Pancreas (tissue), 10 donors: Measurements from ENCODE around the gene BORCS6. TPM values are rescaled to one million over a fixed set of nuclear protein-coding genes. Genes with fewer than 3 reads are reported as not detected.

Experiments
- ATAC-seq, 4 donors: fragments of 200-7000 bp; cut with Tn5 transposase; one replicate each; pipeline versions ENCODE4 v1.8.0 to v1.9.1; 2020; ENCODE audit warnings: mild to moderate bottlenecking in 4 of 4, moderate library complexity in 4 of 4
- DNase-seq, 6 donors: peaks; one replicate each; pipeline ENCODE4 v3.0.0-alpha.2; 2020
- FAIRE-seq: peaks from 2 replicates; lab custom pipeline; 2012; peaks lifted over from hg19 to GRCh38; lab: Jason Lieb, UNC
- H3K27ac ChIP-seq, 4 donors: fragments of 200-600 bp; sonication (generic); 1 replicate in 3 of 4; 2 replicates in 1 of 4; pipeline versions ENCODE4 v1.5.0 to v1.8.0; 2020
- H3K27me3 ChIP-seq, 4 donors: fragments of 200-600 bp; one replicate each; pipeline ENCODE4 v1.8.0; 2021
- H3K36me3 ChIP-seq, 3 donors: fragments of 200-600 bp; sonication (generic) in 1 of 3; one replicate each; pipeline versions ENCODE4 v1.5.0 to v1.8.0; 2020 to 2021
- H3K4me1 ChIP-seq, 3 donors: fragments of 200-600 bp; one replicate each; pipeline ENCODE4 v1.8.0; 2021
- H3K4me3 ChIP-seq, 4 donors: fragments of 200-600 bp; sonication (generic) in 2 of 4; one replicate each; pipeline versions ENCODE4 v1.5.0 to v1.8.0; 2020 to 2021
- H3K9me3 ChIP-seq, 4 donors: fragments of 200-600 bp; one replicate each; pipeline ENCODE4 v1.8.0; 2021
- CTCF ChIP-seq, 4 donors: fragments of 200-600 bp; sonication (generic) in 3 of 4; IDR thresholded peaks; one replicate each; pipeline versions ENCODE4 v1.5.0 to v1.8.0; 2021; ENCODE audit warnings: antibody characterized with exemption in 4 of 4
- WGBS, 2 donors: extraction: QIAGEN DNeasy Blood & Tissue Kit; methylation state at CpG; one replicate each; pipeline ENCODE4 v1.1.7; 2013; 5-methylcytosine and 5-hydroxymethylcytosine counted together
- intact Hi-C, 3 donors: fragments of 100-400 bp; cut with DNase I; formaldehyde crosslinking; loops; one replicate each; pipeline versions ENCODE4 v1.11.1 to v1.14.2; 2022
- polyA plus RNA-seq, 2 donors: library from polyadenylated mRNA; stranded (reverse); fragments of 200-250 nt; gene quantifications; one replicate each; pipeline ENCODE4 v1.2.3, GENCODE V29; 2013
- total RNA-seq, 6 donors: library from RNA; stranded (reverse); fragmentation: NEBNext Ultra II Directional in 4 of 6; extraction: Animal tissue kit (Norgen Biotek cat#: 25700) in 4 of 6; gene quantifications; one replicate each; pipeline versions ENCODE4 v1.2.1 to v1.2.4, GENCODE V29; 2021 to 2023
- donor health status: healthy with polysubstance abuse.
- donor health status: DM: no; HTN: no; CAD: no; lungs with moderate emphysema.
- donor health status: DM: no; HTN: no; CAD: no.
- donor health status: control.
- donor health status: control.
- donor health status: Bipolar disorder and iron deficiency.
- donor health status: DM: yes; HTN: yes; CAD: no.
- donor health status: DM: no; HTN: no; CAD: no.
- donor health status: DM: no; HTN: no; CAD: no.
- donor health status: DM: yes; HTN: yes; CAD: no.

Gene BORCS6
- total and polyA plus RNA-seq, 8 donors = 4.5 to 10.4 (median 6.6) TPM

DNA sequence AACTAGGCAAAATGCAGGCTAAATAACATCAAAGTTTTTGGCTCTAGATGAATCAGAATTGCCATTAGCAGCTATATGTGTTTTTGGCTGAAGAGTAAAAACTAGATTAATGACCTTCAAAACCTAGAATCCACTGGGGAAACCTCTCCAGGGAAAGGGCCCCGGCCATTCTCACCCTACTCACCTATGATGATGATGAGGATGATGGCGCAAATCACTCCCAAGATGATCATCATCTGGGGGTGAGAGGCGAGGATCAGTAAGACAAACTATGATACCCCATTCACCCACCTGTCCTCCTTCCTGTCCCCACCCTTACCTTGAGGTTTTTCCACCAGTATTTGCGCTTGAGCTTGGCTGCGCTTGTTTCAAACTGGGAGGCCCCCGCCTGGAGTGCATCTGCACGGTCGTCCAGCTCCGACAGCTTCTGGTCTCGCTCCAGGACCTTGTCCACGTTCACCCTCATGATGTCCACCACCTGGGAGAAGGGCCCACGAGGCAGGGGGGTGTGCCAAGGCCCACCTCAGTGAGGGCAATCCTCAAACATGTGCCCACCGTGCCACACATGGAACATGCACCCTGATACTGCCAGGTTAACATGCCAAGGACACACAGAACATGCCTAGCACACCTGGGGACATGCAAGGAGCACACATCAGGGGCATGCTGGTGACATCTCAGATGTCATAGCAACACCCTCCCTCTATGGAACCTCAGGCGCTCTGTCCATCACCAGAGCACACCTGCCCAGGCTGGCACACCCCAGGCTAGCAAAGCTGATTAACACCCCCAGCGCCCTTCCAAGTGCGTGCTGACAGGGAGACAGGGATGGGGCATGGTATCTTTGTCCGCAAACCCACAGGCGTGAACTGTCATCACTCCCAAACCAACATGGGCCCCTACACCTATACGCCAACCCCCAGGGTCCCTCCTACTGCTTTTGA is 28.4 kb downstream of the BORCS6 start:
- WGBS, 2 donors = 31 to 38% methylated on average over 19 of the region's 19 CpGs
- no peaks in the 10 kb centered on the region for H3K9me3 ChIP-seq
- intact Hi-C loops = loop anchor here in 1 of 3 donors (5.0 kb wide), 1 partner anchor 34 kb away; no protein-coding TSS in a partner anchor
- no peak for ATAC-seq
- peak overlapping the region; percentile 68 to 100 (median 99) for H3K4me3 ChIP-seq
- no peak for FAIRE-seq
- TF ChIP-seq CTCF (IDR thresholded peaks at IDR 0.05) = no peak
- H3K27me3 ChIP-seq = no peaks in the 10 kb centered on the region
- H3K27ac ChIP-seq = peak overlapping the region; percentile 82 to 99 (median 96)
- no peaks in the 10 kb centered on the region for H3K36me3 ChIP-seq
- DNase-seq = peak in 3 of 6 donors; percentile 36 to 65 (median 54)
- H3K4me1 ChIP-seq = peaks cover 17 to 25% (median 17%) of the 10 kb centered on the region in 3 donors

GRCh38 chr17:8160741-8161221 is 29.2 kb downstream of the BORCS6 start:
- WGBS, 2 donors = 45% methylated on average over 5 of the region's 5 CpGs
- intact Hi-C loops = loop anchor here in 1 of 3 donors (5.0 kb wide), 1 partner anchor 33 kb away; no protein-coding TSS in a partner anchor
- Histone ChIP-seq H3K36me3 (no peaks in the 10 kb centered on the region), H3K9me3 (no peaks in the 10 kb centered on the region), H3K27me3 (no peaks in the 10 kb centered on the region), H3K4me3 (peak overlapping the region in 1 of 4 donors; percentile 99), H3K4me1 (peaks cover 17 to 25% (median 17%) of the 10 kb centered on the region in 3 donors), H3K27ac (peak overlapping the region in 2 of 4 donors; percentile 98 to 99)
- ATAC-seq (no peak), FAIRE-seq (no peak), DNase-seq (peak in 2 of 6 donors; percentile 27 to 46)
- no peak for TF ChIP-seq CTCF (IDR thresholded peaks at IDR 0.05)

DNA sequence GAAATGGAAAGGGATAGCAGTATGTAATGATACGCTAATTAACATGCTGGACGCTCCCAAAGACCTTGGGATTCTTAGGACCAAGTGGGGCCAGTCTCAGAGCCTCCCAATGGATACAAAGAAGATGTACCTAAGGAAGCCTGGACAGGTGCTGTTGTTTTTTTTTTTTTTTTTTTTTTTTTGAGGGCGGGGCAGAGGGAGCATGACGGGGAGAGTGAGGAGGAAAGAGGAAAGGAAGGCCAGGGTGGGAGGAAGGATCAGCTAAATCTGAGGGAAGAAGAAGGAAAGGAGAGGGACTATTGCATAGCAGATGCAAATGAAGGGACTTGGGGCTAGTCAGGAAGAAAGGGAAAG is 29.8 kb downstream of the BORCS6 start:
- H3K4me1 ChIP-seq = peaks cover 17 to 26% (median 17%) of the 10 kb centered on the region in 3 donors
- 57 to 61% methylated on average over 3 to 4 of the region's 4 CpGs for WGBS, 2 donors

DNA sequence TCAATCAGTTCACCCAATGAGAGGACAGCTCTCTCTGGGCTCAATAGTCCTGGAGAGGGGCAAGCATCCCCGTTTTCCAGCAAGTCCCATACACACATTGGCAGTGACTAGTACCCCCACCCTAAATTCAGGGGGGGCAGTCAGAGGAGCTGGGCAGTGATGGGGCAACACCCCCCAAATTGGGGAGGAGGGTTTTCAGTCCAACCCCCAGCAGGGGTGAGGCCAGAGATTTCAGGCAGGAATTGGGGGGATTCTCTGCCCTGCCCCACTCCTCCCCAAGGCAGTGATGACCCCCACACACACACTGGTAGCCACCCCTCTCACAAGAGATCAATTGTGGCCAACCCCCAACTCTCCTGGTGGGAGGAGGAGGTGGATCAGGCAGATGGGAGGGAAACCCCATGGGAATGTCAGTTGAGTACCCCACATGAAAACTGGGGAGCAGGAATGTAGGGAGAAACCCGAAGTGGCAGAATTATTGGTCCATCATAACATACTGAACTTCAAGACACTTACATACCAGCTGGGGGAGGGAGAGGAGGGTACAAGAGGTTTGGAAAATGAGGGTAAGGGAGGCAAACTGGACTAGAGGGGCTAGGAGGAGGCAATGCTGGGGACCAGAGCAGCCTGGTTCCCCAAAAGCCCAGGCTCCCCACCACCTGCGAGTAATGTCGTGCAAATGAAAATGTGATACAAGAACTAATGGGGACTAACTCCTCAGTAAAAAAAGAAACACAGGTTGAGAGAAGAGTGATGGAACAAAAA is 30.3 kb downstream of the BORCS6 start:
- 65 to 66% methylated on average over 4 of the region's 4 CpGs for WGBS, 2 donors
- peak in 3 of 6 donors; percentile 25 to 42 (median 36) for DNase-seq
- Histone ChIP-seq H3K36me3 (no peaks in the 10 kb centered on the region), H3K9me3 (no peaks in the 10 kb centered on the region), H3K4me3 (no peak overlapping the region), H3K4me1 (peaks cover 17 to 32% (median 17%) of the 10 kb centered on the region in 3 donors), H3K27me3 (no peaks in the 10 kb centered on the region), H3K27ac (no peak overlapping the region)
- ATAC-seq = no peak
- intact Hi-C loops = loop anchor here in 1 of 3 donors (5.0 kb wide), 1 partner anchor 32 kb away; no protein-coding TSS in a partner anchor
- TF ChIP-seq CTCF (IDR thresholded peaks at IDR 0.05) = no peak
- no peak for FAIRE-seq

More for the DNA sequence above, 29.8 kb downstream of the BORCS6 start:
- ATAC-seq (no peak), FAIRE-seq (no peak), DNase-seq (no peak)
- Histone ChIP-seq H3K36me3 (no peaks in the 10 kb centered on the region), H3K4me3 (no peak overlapping the region), H3K9me3 (no peaks in the 10 kb centered on the region), H3K27me3 (no peaks in the 10 kb centered on the region), H3K27ac (no peak overlapping the region)
- no peak for TF ChIP-seq CTCF (IDR thresholded peaks at IDR 0.05)
- intact Hi-C loops = loop anchor here in 1 of 3 donors (5.0 kb wide), 1 partner anchor 33 kb away; no protein-coding TSS in a partner anchor
